ENCODE measurements around the gene BTNL3.
A peak's percentile ranks its signal among the peaks of the same experiment; 100 is the strongest.
"Not testable (repeated sequence)": the region's sequence is repeated elsewhere in the genome, so short reads cannot be mapped to it uniquely, and the experiment has no call there.

The BTNL3 gene, protein sequence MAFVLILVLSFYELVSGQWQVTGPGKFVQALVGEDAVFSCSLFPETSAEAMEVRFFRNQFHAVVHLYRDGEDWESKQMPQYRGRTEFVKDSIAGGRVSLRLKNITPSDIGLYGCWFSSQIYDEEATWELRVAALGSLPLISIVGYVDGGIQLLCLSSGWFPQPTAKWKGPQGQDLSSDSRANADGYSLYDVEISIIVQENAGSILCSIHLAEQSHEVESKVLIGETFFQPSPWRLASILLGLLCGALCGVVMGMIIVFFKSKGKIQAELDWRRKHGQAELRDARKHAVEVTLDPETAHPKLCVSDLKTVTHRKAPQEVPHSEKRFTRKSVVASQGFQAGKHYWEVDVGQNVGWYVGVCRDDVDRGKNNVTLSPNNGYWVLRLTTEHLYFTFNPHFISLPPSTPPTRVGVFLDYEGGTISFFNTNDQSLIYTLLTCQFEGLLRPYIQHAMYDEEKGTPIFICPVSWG

DNA sequence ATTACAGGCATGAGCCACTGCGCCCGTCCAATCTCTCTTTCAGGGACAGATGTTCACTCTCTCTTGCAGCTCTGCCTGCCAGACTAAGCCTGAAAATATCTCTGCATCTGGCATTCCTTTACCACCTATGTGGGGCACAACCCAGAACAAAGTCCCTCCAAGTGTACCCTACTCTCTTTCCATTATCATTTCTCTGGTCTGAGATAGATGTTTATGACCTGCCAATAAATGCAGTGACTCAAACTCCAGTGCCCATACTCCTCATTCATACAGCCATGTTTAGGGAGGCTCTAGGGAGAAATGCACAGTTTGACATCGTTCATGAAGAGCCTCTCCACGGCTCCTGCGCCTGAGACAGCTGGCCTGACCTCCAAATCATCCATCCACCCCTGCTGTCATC lies at the start of gene BTNL3:
TSS of gene BTNL3 (plus strand) at position 255 of the 400 bp plus-strand sequence. CDS start 183 bp downstream, outside the sequence.
- no peak for DNase-seq (ENCODE audit: low spot score)

DNA sequence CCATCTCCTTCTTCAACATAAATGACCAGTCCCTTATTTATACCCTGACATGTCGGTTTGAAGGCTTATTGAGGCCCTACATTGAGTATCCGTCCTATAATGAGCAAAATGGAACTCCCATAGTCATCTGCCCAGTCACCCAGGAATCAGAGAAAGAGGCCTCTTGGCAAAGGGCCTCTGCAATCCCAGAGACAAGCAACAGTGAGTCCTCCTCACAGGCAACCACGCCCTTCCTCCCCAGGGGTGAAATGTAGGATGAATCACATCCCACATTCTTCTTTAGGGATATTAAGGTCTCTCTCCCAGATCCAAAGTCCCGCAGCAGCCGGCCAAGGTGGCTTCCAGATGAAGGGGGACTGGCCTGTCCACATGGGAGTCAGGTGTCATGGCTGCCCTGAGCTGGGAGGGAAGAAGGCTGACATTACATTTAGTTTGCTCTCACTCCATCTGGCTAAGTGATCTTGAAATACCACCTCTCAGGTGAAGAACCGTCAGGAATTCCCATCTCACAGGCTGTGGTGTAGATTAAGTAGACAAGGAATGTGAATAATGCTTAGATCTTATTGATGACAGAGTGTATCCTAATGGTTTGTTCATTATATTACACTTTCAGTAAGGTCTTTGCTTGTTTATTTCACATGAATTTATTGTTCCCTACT lies 38.2 kb upstream of the BTNL3 start:
- DNase-seq (ENCODE audit: low spot score), result no peak

DNA sequence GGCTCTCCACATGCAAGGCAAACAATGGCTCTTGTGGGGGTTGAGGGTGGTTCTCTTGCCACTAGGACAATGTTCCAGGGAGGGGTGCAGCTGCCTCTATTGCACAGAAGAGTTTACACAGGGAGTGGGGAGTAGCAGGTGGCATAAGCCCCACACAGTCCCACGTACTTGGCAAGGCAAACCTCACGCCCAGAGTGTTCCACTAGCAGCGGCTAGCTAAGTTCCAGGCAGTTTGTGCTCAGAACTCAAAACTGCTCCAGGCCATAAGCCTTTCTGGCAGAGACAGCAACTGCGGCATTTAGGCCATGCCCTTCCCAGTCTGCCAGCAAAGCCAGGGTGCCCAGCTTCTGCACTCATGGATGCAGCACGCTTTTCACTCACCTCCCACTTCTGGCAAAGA lies 29.0 kb upstream of the BTNL3 start:
- no peak for DNase-seq (ENCODE audit: low spot score)

DNA sequence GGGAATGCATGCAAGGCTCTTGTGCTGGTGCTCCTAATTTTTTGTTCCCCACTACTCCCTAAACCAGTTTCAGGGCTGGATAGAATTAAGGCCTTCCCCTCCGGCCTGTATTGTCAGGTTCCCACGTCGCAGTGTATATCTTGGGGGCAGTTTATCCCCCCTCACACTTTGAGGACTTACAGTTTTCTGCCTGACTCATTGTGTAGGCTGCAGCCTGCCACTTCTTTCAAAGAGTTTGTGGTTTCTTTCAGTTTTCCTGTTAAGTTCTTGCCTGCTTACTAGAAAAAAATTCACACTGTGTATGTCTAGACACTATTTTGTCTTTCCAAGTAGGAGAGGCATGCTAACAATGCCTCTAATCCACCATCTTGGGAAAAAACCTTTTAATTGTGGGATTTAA lies 28.4 kb upstream of the BTNL3 start:
- DNase-seq (ENCODE audit: low spot score), result no peak

DNA sequence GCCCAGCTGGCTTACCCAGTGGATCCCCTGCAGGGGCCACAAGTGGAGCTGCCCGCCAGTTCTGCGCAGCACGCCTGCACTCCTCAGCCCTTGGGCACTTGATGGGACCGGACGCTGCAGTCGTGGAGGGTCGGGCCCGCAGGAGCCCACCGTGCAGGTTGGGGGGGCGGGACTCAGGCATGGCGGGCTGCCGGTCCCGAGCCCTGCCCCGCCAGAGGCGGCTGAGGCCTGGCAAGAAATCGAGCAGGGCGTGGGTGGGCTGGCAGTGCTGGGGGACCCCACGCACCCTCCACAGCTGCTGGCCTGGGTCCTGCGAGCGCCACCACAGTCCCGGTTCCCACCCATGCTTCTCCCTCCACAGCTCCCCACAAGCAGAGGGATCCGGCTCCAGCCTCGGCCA lies 19.2 kb upstream of the BTNL3 start:
- no peak for DNase-seq (ENCODE audit: low spot score)

DNA sequence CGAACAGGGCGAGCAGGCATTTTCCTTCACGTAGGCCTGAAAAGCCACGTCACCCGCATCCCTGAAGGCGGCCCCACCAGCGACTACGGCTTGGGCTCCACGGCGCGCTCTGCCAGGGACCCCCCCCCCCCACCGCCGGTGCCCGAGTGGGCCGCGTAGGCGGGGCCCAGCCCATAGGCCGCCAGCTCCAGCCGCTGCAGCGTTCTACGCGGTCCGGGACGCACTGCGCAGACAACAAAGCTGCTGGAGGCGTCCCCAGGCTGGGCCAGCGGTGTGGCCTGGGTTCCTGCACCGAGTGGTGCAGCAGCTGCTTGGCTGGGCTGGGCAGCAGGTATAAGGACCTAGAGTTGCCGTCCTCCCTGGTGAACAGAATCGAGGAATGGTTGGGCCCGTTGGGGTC lies 18.3 kb upstream of the BTNL3 start:
- no peak for DNase-seq (ENCODE audit: low spot score)

DNA sequence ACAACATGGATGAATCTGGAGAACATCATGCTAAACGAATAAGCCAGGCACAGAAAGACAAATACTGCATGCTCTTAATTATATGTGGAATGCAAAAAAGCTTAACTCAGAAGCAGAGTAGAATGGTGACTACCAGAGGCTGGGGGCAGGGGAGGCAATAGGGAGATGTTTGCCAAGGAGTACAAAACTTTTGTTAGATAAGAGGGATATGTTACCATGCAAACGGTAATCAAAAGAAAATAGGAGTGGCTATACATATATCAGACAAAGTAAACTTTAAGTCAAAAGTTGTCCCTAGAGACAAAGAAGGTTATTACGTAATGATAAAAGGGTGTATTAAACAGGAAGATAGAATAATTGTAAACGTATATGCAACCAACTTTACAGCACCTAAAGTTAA lies 17.8 kb upstream of the BTNL3 start:
- DNase-seq (ENCODE audit: low spot score), result no peak

DNA sequence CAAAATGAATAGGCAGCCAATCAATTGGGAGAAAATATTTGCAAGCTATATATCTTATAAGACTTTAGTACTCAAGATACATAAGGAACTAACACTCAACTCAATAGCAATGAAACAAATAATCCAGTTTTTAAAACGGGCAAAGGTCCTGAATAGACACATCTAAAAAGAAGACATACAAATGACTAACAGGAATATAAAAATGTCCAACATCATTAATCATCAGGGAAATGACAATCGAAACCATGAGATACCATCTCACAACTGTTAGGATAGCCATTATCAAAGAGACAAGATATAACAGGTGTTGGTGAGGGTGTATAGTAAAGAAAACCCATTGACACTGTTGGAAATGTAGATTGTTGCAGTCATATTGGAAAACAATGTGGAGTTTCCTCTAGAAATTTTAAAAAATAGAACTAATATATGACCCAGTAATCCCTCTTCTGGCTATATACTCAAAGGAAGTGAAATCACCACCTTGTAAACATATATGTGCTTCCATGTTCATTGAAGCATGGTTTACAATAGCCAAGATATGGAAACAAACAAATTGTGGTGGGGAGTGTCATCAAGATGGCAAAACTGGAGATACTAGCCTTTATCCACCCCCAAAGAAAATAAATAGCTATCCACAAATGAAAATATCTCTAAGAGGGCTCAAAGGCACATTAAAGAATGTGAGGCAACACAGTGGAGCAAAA lies 13.9 kb upstream of the BTNL3 start:
- no peak for DNase-seq (ENCODE audit: low spot score)

DNA sequence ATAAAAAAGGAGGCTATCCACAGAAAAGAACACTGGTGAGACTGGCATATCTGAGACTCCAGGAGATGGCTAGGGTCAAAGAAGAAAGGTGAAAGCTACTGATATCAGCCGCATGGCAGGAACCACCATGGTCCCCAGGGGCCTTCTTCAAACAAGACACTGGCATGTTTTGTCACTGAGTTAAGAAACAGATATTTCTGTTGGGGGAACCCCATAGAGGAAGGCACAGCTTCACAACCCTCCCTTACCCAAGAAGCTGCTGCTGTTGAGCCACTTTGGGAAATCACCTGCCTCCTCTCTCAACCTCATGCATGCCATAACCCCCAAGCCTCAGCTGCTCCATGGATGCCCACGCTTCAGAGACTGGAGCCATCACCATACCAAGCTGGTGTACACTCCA lies 13.3 kb upstream of the BTNL3 start:
- DNase-seq (ENCODE audit: low spot score), result peak; percentile 13

DNA sequence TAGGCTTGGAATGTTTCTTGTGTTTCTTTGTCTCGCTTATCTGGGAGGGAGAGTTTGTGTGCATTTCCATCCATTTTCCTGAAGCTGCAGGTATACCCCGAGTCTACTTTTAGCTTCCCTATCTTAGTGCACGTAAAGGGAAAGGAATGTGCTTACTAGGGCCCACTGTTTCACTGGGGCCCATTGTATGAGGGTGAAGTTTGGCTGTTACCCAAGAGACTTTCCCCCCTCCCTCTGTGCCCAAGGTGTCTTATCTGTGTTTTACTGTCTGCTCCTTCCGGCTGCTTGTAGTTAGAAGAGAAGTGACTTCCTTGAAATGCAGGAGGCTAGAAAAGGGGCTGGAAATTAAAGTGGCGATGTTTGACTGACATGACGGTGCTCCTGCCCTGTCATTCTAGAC lies 12.1 kb upstream of the BTNL3 start:
- DNase-seq (ENCODE audit: low spot score), result no peak

DNA sequence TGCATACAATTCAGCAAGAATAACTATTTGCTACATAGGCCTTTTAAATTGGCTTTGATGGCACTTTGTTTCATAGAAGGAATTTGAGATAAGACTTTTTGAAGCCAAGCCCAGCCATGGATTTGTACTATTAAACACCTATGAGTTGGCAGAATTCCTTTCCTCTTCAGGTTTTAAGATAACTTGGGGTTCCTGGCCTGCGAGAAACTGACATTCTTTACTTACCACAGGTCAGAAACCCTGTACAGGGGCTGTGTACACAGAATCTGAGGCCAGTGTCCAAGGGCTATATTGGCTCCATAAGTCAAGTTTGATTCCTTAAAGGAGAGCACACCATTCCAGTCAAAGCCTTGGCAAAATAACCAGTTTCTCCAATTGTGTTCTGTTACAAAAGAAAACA lies 10.8 kb upstream of the BTNL3 start:
- DNase-seq (ENCODE audit: low spot score), result no peak

DNA sequence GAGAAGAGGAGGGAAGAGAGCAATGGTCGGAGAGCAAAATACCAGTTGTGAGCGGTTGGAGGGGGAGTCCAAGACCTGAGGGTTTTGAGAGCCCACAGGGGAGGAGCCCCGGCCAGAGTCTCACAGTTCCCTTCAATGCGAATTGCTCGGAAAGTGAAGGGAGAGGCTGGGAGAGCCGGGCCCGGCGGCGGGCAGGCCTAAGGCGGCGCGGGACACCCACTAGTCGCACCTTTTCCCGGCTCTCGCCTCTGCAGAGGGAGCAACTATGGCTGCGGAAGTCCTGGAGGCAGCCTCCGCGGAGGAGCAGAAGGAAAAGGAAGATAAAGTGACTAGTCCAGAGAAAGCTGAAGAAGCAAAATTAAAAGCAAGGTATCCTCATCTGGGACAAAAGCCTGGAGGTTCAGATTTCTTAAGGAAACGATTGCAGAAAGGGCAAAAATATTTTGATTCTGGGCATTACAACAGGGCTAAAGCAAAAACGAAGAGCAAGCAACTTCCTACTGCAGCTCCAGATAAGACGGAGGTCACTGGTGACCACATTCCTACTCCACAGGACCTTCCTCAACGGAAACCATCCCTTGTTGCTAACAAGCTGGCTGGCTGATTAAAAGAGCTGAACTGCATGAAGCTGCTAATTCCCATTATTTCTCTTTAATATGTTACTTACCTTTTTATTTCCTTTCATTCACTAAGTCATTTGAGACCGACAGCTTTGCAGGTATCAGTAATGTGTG lies 6.5 kb upstream of the BTNL3 start:
- DNase-seq (ENCODE audit: low spot score), result no peak

DNA sequence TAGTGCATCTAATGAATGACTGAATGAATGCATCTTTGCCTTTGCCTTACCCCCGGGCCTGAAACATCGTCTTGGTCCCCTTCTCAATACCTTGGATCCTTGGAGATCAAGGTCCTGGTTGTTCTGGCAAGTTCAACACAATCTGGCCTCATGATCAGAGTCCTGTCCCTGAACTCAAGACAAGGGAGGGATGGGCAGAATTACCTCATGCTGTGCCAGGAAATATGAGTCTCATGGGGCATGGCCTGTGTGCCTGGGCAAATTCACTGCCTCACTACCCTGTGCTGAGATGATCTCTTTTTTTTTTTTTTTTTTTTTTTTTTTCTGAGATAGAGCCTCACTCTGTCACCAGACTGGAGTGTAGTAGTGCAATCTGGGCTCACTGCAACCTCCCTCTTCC lies 630 bp upstream of the BTNL3 start:
- no peak for DNase-seq (ENCODE audit: low spot score)

DNA sequence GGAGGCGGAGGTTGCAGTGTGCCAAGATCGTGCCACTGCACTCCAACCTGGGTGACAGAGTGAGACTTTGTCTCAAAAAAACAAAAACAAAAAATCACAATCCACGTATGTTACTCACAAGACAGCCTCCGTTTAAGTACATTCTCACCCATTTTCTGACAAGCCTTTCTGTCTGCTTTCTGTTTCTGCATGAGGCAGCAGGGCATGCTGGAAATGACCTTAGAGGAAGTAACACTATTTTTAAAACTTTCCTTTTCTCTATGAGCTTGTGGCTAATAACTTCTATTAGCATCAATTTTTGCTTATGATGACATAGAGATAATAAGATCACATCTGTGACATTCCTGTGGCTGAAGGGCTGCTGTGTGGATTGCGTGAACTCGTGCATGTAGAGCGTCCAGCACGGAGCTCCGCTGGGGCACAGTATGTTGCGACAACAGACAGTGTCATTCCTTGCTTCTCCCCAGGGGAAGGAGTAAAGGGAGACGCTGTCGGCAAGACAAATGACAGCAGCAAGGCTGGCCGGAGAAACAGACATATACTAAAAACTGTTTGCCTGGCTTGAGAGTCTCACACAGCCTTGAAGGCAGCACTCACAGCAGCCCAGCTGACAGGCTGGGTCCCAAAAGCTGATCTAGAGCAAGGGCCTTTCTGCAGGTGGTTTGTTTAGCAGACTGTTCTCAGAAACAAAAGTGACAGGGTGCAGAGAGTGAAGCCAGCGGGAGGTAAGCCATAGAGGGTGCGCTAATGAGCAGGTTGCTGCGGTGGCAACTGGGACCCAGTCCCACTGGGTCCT lies 1.6 kb downstream of the BTNL3 start:
- no peak for DNase-seq (ENCODE audit: low spot score)

DNA sequence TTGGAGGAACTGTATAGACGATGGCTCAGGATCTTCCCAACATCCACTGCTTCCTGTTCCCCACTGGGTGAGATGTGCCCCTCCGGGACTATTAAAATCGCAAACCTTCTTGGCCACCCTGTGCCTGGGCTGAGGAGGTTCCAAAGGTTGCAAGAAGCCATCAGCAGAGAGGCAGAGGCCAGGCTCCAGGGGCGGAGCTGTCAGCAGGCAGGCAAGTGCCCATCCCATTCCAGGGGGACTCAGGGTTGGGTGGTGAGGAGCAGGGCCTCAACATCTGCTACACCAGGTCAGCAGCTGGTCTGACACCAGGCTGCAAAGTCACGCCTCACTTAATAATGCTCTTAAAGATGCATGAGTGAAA lies 2.2 kb downstream of the BTNL3 start:
- no peak for DNase-seq (ENCODE audit: low spot score)

DNA sequence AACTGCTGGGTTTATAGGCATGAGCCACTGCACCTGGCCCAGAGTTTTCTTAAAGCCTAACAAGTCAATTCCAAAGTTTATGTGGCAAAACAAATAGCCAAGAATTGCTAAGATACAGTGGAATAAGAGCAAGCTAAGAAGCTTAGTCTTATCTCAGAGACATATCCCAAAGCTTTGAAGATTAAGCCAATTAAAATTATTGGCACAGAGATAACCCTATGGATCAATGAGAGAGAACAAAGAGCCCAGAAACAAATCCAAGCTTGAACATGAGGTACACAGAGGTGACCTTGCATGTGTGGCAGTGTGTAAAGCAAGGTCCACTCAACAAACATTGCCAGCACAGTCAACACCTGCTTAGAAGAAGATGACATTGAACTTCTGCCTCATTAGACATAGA lies 13.3 kb downstream of the BTNL3 start:
- no peak for DNase-seq (ENCODE audit: low spot score)

DNA sequence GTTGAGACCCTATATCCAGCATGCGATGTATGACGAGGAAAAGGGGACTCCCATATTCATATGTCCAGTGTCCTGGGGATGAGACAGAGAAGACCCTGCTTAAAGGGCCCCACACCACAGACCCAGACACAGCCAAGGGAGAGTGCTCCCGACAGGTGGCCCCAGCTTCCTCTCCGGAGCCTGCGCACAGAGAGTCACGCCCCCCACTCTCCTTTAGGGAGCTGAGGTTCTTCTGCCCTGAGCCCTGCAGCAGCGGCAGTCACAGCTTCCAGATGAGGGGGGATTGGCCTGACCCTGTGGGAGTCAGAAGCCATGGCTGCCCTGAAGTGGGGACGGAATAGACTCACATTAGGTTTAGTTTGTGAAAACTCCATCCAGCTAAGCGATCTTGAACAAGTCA lies 17.1 kb downstream of the BTNL3 start:
- DNase-seq (ENCODE audit: low spot score), result no peak

DNA sequence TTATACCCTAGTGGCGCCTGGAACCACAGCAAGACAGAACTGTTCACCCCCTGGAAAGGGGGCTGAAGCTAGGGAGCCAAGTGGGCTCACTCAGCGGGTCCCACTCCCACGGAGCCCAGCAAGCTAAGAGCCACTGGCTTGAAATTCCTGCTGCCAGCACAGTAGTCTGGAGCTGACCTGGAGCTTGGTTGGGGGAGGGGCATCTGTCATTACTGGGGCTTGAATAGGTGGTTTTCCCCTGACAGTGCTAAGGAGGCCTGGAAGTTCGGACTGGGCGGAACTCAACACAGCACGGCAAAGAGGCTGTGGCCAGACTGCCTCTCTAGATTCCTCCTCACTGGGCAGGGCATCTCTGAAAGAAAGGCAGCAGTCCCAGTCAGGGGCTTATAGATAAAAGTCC lies 19.5 kb downstream of the BTNL3 start:
- DNase-seq (ENCODE audit: low spot score), result no peak

DNA sequence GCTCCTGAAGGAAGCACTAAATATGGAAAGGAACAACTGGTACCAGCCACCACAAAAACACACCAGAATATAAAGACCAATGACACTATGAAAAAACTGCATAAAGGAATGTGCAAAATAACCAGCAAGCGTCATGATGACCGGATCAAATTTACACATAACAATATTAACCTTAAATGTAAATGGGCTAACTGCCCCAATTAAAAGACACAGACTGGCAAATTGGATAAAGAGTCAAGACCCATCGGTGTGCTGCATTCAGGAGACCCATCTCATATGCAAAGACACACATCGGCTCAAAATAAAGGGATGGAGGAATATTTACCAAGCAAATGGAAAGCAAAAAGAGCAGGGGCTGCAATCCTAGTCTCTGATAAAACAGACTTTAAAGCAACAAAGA lies 21.4 kb downstream of the BTNL3 start:
- DNase-seq (ENCODE audit: low spot score), result not testable (repeated sequence)

DNA sequence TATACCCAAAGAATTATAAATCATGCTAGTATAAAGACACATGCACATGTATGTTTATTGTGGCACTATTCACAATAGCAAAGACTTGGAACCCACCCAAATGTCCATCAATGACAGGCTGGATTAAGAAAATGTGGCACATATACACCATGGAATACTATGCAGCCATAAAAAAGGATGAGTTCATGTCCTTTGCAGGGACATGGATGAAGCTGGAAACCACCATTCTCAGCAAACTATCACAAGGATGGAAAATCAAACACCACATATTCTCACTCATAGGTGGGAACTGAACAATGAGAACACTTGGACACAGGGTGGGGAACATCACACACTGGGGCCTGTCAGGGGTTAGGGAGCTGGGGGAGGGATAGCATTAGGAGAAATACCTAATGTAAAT lies 26.0 kb downstream of the BTNL3 start:
- DNase-seq (ENCODE audit: low spot score), result not testable (repeated sequence)

DNA sequence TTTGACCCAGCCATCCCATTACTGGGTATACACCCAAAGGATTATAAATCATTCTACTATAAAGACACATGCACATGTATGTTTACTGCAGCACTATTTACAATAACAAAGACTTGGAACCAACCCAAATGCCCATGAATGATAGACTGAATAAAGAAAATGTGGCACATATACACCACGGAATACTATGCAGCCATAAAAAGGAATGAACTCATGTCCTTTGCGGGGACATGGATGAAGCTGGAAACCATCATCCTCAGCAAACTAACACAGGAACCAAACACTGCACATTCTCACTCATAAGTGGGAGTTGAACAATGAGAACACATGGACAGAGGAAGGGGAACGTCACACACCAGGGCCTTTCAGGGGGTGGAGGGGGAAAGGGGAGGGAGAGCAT lies 28.8 kb downstream of the BTNL3 start:
- not testable (repeated sequence) for DNase-seq (ENCODE audit: low spot score)

DNA sequence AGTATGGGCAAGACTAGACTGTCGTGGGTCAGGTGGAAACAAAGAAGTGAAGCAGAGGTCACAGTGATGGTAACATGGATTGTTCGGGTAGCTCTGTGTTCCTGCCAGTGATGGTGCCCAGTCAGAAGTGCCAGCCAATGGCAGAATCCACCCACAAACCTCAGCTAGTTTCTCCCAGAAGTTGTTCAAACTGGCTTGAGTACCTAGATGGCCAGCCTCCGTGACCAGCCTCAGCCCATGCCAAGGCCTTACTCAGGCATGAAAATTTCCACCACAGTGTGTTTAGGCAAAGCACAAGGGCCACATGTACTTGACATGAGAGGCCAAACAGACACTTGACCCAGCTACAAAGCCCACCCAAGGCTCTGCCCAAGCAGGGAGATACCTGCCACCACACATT lies 32.0 kb downstream of the BTNL3 start:
- no peak for DNase-seq (ENCODE audit: low spot score)
